HEK293T (cell line): ENCODE data around the gene DNMT1.

Experiments
- CTCF ChIA-PET: fragments of 350-600 bp; formaldehyde crosslinking; extraction: SDS; loops from one replicate; lab custom pipeline; 2021; ENCODE audit warnings: antibody characterized with exemption, inconsistent platforms; lab: Yijun Ruan, JAX
- POLR2A ChIA-PET: fragments of 350-600 bp; formaldehyde crosslinking; extraction: SDS; loops from one replicate; lab custom pipeline; 2020; ENCODE audit warnings: antibody characterized with exemption, inconsistent platforms; lab: Yijun Ruan, JAX
- DNase-seq: peaks from one replicate; pipeline ENCODE4 v3.0.0; 2012; ENCODE audit warnings: mixed read lengths; ENCODE audit errors: extremely low spot score
- ARNT ChIP-seq: fragments of 450-650 bp; IDR thresholded peaks from 2 replicates; pipeline ENCODE4 v1.6.1; 2017; ENCODE audit warnings: mild to moderate bottlenecking
- BHLHE40 ChIP-seq: fragments of 450-650 bp; IDR thresholded peaks from 2 replicates; pipeline ENCODE4 v1.6.1; 2016; ENCODE audit warnings: mild to moderate bottlenecking, moderate library complexity, borderline replicate concordance
- CTBP1 ChIP-seq: fragments of 450-650 bp; IDR thresholded peaks from 2 replicates; pipeline ENCODE4 v1.6.1; 2016; ENCODE audit warnings: borderline replicate concordance
- ELF4 ChIP-seq: fragments of 450-650 bp; IDR thresholded peaks from 2 replicates; pipeline ENCODE4 v1.6.1; 2017; ENCODE audit warnings: antibody characterized with exemption
- FOXA1 ChIP-seq: fragments of 450-650 bp; IDR thresholded peaks from 2 replicates; pipeline ENCODE4 v1.6.1; 2016; ENCODE audit warnings: mild to moderate bottlenecking
- FOXK2 ChIP-seq: fragments of 450-650 bp; IDR thresholded peaks from 2 replicates; pipeline ENCODE4 v1.6.1; 2016; ENCODE audit warnings: mild to moderate bottlenecking
- FOXM1 ChIP-seq: fragments of 450-650 bp; IDR thresholded peaks from 2 replicates; pipeline ENCODE4 v1.6.1; 2017; ENCODE audit warnings: mild to moderate bottlenecking, borderline replicate concordance
- HDGF ChIP-seq: fragments of 450-650 bp; IDR thresholded peaks from 2 replicates; pipeline ENCODE4 v1.6.1; 2017; ENCODE audit warnings: antibody characterized with exemption, borderline replicate concordance
- L3MBTL2 ChIP-seq: fragments of 450-650 bp; conservative IDR thresholded peaks from 2 replicates; pipeline ENCODE4 v1.6.1; 2016; ENCODE audit warnings: mild to moderate bottlenecking
- LEF1 ChIP-seq: fragments of 450-650 bp; IDR thresholded peaks from 2 replicates; pipeline ENCODE4 v1.6.1; 2017; ENCODE audit warnings: mild to moderate bottlenecking, borderline replicate concordance
- NFRKB ChIP-seq: fragments of 450-650 bp; IDR thresholded peaks from 2 replicates; pipeline ENCODE4 v1.6.1; 2016; ENCODE audit warnings: mild to moderate bottlenecking, moderate library complexity
- SP1 ChIP-seq: fragments of 450-650 bp; IDR thresholded peaks from 2 replicates; pipeline ENCODE4 v1.6.1; 2017
- SUZ12 ChIP-seq: fragments of 450-650 bp; IDR thresholded peaks from 2 replicates; pipeline ENCODE4 v1.6.1; 2016; ENCODE audit warnings: mild to moderate bottlenecking
- TARDBP ChIP-seq: fragments of 450-650 bp; IDR thresholded peaks from 2 replicates; pipeline ENCODE4 v1.6.1; 2016
- ZNF384 ChIP-seq: fragments of 450-650 bp; IDR thresholded peaks from 2 replicates; pipeline ENCODE4 v1.6.1; 2016
- TF ChIP-seq, protein P1 (sequence below): fragments of 450-650 bp; IDR thresholded peaks from 2 replicates; pipeline ENCODE4 v1.6.1; 2016

The DNMT1 gene

DNA sequence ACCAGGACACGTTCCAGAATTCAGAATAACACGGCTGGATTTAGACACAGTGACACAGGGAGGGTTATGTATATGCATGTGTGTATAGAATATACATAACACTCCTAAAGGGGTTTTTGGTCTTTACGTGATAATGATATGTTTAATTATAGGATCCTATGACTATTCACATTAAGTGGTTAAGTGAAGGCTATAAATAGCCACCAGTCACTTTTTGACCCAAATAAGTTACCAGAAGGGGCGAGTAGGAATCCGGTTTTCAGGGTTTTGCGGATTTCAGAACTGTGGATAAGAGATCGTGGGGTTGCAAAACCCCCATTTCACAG is 99.2 kb downstream of the DNMT1 start:
- ChIA-PET POLR2A (interaction anchor here (0.6 to 4.4 kb wide), 12 partner anchors 11 to 163 kb away, joined by 3 to 62 read pairs (median 4); partner anchors contain the start of genes EIF3G and PPAN), CTCF (interaction anchor here (0.6 to 1.4 kb wide), 4 partner anchors 18 to 165 kb away, joined by 3 to 6 read pairs (median 3); no protein-coding TSS in a partner anchor)
- no peak for TF ChIP-seq CTBP1
- no peak for DNase-seq

DNA sequence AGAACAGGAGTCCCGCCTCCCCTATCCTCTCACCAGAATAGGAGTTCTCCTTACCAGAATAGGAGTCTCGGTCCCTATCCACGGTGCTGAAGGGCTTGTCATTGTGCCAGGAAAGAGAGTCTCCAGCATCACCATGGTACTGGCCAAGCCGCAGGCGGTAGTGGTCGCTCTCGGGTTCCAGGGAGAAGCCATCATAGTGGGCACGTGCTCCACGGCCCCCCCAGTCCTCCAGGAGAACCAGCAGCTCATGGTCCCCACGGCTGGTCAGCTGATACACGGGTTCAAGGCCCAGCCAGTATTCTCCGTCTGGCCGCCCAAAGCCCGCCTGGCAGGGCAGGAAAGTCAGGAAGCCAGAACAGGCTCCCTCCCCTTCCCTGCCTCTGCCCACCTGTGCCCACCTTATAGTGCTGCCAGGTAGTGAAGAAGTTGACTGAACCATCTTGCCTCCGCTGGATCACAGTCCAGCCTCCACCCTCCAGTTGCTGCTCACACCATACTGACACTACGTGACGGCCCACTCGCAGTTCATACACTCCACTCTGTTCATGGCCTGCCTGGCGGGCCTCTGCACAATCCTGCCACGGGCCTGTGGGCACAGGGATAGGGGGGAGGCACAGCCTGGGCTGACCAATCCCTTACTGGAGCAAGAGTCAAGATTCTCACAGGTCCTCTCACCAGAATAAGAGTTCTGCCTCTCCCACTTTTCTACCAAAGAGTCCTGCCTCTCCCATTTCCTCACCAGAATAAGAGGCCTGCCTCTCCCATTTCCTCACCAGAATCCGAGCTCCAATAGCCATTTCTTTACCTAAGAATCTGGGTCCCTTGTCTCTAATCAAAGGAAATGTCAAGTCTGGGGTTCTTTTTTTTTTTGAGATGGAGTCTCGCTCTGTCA is 101.2 kb downstream of the DNMT1 start:
- ChIA-PET CTCF (no interaction called here), POLR2A (no interaction called here)
- no peak for TF ChIP-seq SP1
- TF ChIP-seq ARNT: no peak
- no peak for TF ChIP-seq TARDBP
- TF ChIP-seq FOXM1: no peak
- TF ChIP-seq SUZ12: no peak
- TF ChIP-seq NFRKB: no peak
- TF ChIP-seq, protein P1, sequence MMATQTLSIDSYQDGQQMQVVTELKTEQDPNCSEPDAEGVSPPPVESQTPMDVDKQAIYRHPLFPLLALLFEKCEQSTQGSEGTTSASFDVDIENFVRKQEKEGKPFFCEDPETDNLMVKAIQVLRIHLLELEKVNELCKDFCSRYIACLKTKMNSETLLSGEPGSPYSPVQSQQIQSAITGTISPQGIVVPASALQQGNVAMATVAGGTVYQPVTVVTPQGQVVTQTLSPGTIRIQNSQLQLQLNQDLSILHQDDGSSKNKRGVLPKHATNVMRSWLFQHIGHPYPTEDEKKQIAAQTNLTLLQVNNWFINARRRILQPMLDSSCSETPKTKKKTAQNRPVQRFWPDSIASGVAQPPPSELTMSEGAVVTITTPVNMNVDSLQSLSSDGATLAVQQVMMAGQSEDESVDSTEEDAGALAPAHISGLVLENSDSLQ: no peak
- no peak for TF ChIP-seq FOXA1
- TF ChIP-seq FOXK2: no peak
- TF ChIP-seq LEF1: no peak
- TF ChIP-seq BHLHE40: no peak
- no peak for DNase-seq

DNA sequence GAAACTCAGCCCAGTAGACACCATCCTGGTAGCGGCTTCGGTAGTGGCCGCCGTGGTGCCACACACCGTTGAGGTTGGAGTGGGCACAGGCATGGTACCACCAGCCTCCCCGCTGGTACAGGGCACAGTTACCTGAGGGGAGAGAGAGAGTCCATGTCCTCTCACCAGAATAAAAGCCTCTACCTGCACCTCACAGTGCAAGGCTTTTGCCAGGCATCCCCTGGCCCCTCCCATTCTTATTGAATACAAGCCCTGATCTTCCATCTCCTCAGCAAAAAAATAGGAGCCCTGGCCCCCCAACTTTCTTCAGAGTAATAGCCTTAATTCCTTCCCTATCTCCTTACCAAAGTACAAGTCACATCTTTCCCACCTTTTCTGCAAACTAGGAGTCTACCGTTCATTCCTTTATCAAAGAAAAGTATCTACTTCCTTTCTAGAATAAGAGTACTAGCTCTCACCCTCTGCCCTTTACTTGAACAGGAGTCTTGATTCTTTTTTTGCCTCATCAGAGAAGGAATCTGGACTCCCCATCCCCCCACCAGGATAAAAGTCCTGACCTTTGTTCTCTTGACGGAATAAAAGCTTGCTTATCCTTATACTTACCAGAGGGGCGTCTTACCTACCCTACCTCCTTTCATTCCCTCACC is 102.0 kb downstream of the DNMT1 start:
- DNase-seq: no peak
- no peak for TF ChIP-seq BHLHE40
- TF ChIP-seq TARDBP: no peak
- TF ChIP-seq LEF1: no peak
- no peak for TF ChIP-seq SP1
- no peak for TF ChIP-seq CTBP1
- TF ChIP-seq HDGF: no peak
- no peak for TF ChIP-seq FOXM1
- TF ChIP-seq SUZ12: no peak
- TF ChIP-seq NFRKB: no peak
- ChIA-PET POLR2A (no interaction called here), CTCF (no interaction called here)

DNA sequence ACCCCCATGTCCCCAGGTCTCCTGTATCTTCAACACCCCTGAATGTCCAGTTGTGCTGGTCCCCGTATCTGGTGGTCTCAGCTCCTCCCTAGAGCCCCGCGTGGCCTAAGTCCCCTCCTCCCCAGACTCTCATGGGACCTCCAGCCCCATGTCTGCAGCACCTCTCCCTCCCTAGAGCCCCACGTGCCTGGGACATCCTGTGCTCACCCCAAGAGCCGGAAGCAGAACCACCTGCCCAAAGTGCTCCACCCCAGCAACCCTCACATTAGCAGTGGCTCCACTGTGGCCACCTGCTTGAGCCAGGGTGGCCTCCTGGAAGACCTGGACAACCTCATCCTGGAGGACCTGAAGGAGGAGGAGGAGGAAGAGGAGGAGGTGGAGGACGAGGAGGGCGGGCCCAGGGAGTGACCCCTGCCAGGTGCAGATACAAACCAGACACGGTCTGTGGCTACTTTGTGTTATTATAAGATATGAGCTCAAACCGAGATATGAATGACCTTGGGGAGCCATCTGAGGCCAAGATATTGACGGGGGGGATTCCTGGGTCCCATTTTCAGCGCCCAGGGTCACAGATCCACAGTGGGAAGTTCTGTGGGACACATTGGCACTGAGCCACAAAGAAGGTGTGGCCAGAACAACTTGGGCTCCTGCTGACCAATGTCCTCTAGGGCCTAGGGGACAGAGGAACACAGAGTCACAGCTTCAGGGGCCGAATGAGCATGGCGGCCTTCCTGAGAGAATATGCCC is 102.7 kb downstream of the DNMT1 start:
- CTCF ChIA-PET: no interaction called here
- no peak for TF ChIP-seq NFRKB
- TF ChIP-seq TARDBP: no peak
- TF ChIP-seq L3MBTL2: no peak
- no peak for TF ChIP-seq LEF1
- POLR2A ChIA-PET: no interaction called here
- no peak for DNase-seq

DNA sequence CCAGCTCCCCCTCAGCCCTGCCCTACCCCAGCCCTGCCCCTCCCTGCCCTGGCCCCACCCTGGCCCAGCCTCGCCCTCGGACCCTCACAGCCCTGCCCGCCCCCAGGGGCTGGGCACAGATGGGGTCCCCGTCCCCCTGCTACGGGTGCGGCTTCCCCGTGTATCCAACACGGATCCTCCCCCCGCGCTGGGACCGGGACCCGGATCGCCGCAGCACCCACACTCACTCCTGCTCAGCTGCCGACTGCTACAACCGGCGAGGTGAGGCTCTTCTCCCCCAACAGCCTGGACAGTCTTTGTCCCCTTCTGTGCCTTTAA is 103.4 kb downstream of the DNMT1 start:
- CTCF ChIA-PET: no interaction called here
- TF ChIP-seq ZNF384 (no peak), FOXK2 (no peak), FOXA1 (no peak), FOXM1 (no peak), HDGF (no peak), TARDBP (no peak), SUZ12 (no peak), SP1 (no peak), L3MBTL2 (no peak), ELF4 (no peak), NFRKB (no peak), BHLHE40 (no peak), ARNT (no peak), CTBP1 (no peak), LEF1 (no peak)
- TF ChIP-seq, protein P1: no peak
- no peak for DNase-seq
- POLR2A ChIA-PET: no interaction called here

DNA sequence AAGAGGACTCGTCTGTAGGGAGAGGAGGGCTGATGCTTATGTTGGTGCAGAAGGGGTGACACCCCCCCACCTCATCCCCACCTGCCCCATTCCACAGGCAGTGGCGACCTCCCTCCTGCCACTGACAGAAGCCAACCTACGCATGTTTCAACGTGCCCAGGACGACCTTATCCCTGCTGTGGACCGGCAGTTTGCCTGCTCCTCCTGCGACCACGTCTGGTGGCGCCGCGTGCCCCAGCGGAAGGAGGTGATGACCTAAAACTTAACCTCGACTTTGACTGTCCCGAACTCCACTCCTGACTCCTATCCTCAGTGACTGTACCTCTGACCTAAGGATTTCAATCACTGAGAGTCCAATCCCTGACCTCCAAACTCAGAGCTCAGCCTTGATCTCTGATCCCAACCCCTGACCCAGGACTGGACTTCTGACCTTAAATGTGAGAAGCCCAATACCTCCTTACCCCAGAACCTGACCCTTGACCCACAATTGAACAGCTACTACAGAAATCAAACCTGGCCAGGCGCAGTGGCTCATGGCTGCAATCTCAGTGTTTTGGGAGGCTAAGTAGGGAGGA is 104.9 kb downstream of the DNMT1 start:
- CTCF ChIA-PET: no interaction called here
- no peak for DNase-seq
- TF ChIP-seq ARNT: no peak
- no peak for TF ChIP-seq LEF1
- no peak for TF ChIP-seq FOXA1
- no peak for TF ChIP-seq BHLHE40
- no peak for TF ChIP-seq SUZ12
- no peak for TF ChIP-seq ZNF384
- no peak for TF ChIP-seq FOXK2
- TF ChIP-seq NFRKB: no peak
- TF ChIP-seq, protein P1: no peak
- no peak for TF ChIP-seq SP1
- POLR2A ChIA-PET: interaction anchor here (1.1 kb wide), 1 partner anchor 105 kb away, joined by 3 read pairs; the partner anchor contains the start of gene DNMT1
